ENCODE results near the gene SRGAP1.
"Not testable (repeated sequence)": the region's sequence is repeated elsewhere in the genome, so short reads cannot be mapped to it uniquely, and the experiment has no call there.

SRGAP1 gene

DNA sequence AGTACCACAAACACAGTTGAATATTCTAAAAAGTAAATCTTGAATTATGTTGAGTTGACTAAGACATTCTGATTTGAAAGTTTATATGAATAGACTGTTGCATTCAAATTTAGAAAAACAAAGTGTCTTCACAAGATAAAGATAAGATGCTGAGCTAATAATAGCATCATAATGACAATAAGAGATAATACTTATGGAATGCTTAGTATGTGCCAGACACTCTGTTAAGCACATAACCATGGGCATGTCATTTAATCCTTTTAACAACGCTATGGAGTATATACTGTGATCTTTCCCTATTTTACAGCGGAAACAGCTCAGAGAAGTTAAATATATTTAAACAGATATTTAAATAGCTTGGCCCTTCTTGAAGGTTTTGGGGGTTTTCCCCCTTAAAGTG lies 163.4 kb downstream of the SRGAP1 start:
- no peak for DNase-seq (ENCODE audit: low read depth in 3 of 3)

DNA sequence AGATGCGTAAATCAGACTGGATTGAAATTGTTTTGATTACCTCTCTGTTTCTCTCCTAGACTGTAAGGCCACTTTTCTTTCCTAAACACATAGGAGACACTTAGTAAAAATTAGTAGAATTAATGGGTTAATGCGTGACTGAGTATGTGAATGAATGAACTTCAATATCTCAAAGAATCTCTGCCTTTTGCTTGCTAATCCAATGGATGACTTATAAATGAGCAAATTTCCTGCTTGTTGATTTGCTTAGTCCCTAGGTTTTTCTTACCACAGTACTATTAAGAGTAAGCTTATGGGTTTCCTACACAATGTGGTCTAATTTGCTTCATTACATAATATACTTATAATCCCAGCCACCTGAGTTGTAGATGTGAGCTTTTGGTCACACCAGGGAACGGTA lies 164.1 kb downstream of the SRGAP1 start:
- DNase-seq (ENCODE audit: low read depth in 3 of 3), result no peak

DNA sequence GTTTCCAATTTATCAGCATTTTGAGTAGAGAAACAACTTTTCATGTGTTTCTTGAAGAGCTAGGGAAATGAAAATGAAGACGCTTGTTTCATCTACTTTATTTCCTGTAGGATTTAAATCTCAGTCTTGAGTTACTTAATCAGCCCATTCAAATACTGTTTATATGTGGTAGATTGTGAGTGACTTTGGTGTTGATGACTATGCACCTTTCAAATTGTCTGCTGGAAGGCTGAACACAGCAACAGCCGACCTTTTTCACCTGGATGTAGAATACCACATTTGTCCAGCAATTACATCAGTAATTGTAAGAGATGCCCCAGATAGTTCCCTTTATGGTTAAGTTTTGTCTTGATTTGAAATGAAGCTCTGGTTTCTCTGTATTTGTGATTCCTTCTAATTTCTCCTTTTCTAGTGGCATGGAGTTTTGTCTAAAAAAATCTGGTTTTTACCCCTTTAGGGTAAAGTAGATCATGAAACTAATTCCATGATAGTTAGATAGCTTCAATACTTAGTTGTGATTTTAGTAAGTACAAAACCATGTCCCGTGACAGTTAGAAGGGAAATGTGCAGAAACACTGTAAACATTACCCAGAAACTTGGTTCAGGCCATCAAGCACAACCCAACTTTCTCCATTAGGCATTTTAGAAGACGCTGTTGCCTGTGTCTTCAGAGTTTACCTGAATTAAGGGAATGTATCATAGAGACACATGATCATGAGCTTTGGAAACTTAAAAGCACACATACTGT lies 165.0 kb downstream of the SRGAP1 start:
- DNase-seq (ENCODE audit: low read depth in 3 of 3), result no peak

DNA sequence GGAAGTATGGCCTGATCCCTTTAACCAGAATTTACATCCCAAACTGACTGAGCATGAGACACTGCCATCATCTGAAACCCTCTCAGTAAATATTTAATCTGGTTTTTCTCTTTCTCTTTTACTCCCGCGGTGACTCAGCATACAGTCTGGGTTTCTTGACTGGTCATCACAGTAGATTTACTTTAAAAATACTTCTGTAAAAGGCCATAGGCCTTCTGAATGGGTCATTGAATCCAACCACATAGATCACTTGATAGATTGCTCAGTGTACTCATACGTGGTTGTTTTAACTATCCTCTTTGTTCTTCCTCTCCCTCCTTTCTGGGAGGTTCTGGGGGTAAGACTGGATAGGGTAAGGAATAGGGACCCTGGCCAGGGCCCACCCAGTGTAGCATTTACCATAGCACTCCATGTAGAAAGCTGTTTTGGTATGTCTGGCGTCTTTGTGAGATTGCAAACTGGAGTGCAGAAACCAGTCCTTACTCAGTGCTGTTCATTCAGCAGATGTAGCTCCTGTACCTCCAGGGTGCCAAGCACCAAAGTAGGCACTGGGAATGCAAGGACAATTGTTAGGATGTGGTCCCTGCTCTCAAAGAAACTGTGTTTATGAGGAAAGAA lies 165.7 kb downstream of the SRGAP1 start:
- no peak for DNase-seq (ENCODE audit: low read depth in 3 of 3)

DNA sequence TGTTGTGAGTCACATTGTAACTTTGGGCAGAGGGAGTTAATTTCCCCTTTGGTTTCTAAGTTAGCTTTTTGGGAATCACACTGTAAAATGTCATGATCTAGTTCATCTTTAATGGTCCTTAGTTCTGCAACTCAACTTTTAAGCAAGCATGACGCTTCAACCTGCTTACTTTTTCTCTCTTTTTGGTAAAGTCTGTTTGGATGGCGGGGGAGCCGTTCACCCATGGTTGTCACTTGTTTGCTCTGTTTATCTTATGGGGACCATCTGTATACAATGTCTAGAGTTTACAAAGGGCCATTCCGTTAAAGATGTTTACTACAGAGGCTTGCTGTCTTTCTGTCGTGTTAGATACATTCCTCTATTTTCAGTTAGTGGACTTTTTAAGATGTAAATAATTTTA lies 172.0 kb downstream of the SRGAP1 start:
- DNase-seq (ENCODE audit: low read depth in 3 of 3), result no peak

- DNase-seq (ENCODE audit: low read depth in 3 of 3), result not testable (repeated sequence)
Observed at GRCh38 chr12:64018116-64018515, 173.6 kb downstream of the SRGAP1 start.

DNA sequence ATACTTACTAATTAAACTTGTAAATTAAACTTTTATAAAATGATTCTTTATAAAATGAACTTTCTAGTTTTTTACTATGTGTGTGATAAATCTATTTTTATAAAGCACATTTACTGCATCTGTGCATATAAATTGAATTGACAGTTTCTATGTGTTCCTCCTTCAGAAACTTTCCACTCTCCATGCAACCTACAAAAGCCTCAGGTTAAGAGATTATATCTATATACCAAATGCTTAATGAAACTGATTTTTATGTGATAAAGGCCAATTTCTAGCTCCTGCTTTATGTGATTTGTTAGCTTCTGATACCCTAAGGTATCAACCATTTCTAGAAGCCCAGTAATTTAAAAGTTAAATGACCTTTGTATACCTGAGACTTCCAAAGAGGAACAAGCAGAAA lies 174.0 kb downstream of the SRGAP1 start:
- no peak for DNase-seq (ENCODE audit: low read depth in 3 of 3)

DNA sequence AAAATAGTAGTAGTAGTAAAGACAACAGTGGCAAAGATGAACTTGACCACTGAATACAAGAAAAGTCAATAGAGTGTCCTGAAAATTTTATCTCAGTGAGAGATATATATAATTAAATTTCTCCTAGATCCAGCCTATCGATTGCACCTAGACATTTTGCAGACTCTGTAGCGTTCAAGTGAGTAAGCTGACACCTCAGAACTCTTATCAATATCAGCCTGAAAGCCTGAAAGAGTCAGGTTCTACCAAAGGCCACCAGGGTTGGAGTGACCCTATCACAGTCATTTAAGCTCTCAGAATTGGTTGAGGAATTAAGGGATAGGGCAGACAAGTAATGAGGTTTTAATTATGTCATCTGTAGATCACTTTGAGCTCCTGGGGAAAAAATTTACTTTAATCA lies 174.6 kb downstream of the SRGAP1 start:
- no peak for DNase-seq (ENCODE audit: low read depth in 3 of 3)

DNA sequence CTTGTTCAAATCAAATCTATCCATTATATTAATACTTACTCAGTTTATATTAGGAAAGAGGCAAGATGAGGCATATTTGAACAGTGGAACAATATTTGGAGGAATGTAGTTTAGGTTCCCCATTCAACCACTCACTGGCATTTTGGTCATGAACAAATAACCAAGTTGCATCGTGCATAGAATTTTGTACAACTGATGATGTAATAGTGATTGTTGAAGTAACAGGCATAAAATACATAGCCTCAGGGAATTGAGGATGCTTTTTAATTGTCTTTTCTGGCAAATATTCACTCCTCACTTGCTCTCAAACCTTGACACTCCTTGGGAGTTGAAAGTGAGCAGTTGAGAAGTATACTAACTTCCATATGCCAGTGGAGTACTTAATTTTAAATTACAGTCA lies 175.2 kb downstream of the SRGAP1 start:
- no peak for DNase-seq (ENCODE audit: low read depth in 3 of 3)

DNA sequence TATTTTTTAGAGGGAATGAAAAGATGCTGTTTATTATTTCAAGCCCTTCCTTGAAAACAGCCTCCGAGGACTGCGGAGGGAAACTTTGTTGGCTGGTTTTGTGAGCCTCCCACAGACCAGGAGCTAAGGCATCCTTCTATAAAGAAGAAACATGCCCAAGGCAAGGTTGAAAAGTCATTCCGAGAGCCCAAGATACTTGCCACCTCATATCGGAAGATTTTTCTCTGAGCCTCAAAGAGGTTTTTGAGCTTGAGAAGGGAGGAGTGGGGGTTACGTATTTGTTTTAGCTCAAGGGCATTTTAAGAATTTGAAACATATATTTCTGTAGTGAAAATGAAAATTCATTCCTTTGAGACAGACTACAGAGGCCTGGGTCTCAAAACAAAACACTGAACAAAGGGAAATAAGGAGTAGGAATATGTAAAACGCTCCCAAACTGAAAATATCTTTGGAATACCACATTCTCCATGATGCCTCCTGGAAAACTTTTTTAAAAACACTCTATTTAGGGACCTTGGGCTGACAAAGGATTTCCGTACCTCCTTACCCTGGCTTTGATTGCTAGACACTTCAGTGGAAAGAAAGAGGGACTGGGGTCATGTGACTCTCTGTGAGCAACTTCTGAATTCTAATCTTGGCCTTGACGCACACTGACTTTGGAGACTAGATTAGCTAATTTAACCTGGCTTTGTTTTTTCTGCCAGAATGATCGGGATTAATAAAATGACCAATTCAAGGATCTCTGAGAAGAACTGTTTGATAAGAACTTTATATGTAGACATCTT lies 180.9 kb downstream of the SRGAP1 start:
- DNase-seq (ENCODE audit: low read depth in 3 of 3), result no peak

- DNase-seq (ENCODE audit: low read depth in 3 of 3), result no peak
Observed at GRCh38 chr12:64027311-64027710, 182.8 kb downstream of the SRGAP1 start.

- no peak for DNase-seq (ENCODE audit: low read depth in 3 of 3)
Observed at GRCh38 chr12:64028541-64028940, 184.0 kb downstream of the SRGAP1 start.

GRCh38 chr12:64029013-64029857 lies 184.7 kb downstream of the SRGAP1 start:
- no peak for DNase-seq (ENCODE audit: low read depth in 3 of 3)

- DNase-seq (ENCODE audit: low read depth in 3 of 3), result no peak
Observed at GRCh38 chr12:64030155-64030554, 185.7 kb downstream of the SRGAP1 start.

DNA sequence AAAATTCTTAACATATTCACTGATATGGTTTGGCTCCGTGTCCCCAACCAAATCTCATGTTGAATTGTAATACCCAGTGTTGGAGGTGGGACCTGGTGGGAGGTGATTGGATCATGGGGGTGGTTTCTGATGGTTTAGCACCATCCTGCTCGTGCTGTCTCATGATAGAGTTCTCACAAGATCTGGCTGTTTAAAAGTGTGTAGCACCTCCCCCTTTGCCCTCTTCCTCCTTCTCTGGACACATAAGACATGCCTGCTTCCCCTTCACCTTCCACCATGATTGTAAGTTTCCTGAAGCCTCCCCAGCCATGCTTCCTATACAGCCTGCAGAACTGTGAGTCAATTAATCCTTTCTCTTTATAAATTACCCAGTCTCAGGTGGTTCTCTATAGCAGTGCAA lies 189.6 kb downstream of the SRGAP1 start:
- not testable (repeated sequence) for DNase-seq (ENCODE audit: low read depth in 3 of 3)

DNA sequence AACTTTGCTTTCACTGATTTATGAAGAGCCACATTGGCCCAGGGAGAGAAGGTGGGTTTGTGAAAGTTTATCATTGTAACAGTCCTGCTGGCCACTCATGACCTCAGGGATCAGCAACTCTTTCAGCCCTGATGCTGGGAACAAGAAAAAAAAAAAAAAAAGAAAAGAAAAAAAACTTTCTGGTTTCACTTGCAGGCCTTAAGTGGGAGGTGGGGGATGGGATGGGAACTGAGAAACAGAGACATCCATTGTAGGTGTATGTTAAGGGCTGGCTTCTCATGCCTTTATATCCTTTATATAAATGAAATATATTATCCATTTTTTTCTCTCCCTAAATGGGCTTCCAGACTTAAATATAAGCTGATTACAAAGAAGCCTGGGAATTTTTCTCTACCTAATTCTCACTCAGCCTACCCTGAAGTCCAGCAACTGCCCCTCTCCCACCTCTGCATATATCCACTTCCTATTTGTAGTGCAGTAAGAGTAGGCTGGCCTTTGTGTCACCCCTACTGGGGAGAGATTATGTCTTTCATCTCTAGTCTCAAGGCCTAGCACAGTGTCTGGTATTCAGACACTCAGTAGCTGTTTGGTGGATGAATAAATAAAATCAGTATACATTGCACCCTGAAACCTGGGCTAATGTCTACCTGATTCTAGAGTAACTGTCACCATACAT lies 190.5 kb downstream of the SRGAP1 start:
- DNase-seq (ENCODE audit: low read depth in 3 of 3), result no peak

- DNase-seq (ENCODE audit: low read depth in 3 of 3), result no peak
Observed at GRCh38 chr12:64036414-64036813, 191.9 kb downstream of the SRGAP1 start.

DNA sequence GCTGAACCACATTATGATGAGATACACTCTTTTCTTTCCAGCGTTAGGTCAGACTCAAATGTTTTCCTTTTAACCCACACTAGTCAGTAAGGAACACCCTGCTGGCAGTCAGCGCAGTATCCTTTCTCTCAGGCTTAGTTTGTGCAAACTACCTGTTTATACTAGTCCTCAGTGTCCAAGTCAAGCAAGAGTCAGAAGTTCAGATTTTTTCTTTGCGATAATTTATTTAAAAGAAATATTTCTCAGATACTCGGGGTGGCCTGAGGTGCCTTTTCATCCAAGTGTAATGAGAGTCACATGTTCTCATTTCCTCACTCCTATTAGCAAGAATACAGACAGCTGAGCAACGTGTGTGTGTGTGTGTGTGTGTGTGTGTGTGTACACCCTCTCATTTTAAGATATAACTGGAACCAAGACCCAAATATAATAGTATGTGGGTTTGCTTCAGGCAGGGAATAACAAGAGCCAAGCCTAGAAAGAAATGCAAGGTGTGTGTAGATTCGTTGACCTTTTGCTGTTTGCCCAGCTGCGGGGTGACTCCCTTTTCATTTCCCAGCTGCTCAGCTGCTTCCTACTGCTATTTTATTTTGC lies 194.9 kb downstream of the SRGAP1 start:
- no peak for DNase-seq (ENCODE audit: low read depth in 3 of 3)

DNA sequence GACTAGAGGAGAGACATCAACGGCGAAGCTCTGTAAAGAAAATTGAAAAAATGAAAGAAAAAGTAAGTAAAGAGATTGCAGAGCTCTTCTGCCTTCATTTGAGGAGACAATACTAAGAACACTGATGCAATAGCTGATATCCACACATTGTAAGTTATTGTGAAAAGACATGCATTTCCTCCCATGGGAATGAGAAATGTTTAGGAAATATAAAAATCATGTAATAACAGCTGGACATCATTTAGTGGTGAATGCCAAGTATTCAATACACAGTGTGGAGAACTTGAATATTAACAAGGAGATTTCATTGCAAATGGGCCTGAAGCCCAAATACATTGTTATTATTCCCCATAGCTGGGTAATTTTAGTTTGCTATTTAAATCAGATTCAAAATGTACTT lies 198.4 kb downstream of the SRGAP1 start:
- DNase-seq (ENCODE audit: low read depth in 3 of 3), result no peak

- no peak for DNase-seq (ENCODE audit: low read depth in 3 of 3)
Observed at GRCh38 chr12:64044191-64044590, 199.7 kb downstream of the SRGAP1 start.

DNA sequence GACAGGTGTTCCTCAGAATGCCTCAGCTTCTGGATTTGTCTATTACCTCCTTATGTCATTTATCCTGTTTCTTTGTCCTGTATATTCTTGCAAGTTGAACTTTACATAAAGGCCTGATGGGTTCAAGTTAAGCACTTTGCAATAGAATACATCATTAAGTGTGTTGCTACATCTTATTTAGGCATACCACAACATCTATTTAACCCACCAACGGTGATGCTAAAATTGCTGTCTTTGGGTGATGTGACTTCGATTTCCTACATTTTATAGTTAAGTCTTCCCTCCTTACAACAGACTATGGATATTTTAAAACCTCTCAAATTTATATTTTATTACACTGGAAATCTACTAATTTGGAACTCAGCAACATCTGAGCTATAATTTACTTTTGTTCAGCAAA lies 206.6 kb downstream of the SRGAP1 start:
- DNase-seq (ENCODE audit: low read depth in 3 of 3), result no peak
